Measurements from ENCODE around the gene PCDHGA9.
"Not testable (repeated sequence)": the region's sequence is repeated elsewhere in the genome, so short reads cannot be mapped to it uniquely, and the experiment has no call there.

PCDHGA9 gene

DNA sequence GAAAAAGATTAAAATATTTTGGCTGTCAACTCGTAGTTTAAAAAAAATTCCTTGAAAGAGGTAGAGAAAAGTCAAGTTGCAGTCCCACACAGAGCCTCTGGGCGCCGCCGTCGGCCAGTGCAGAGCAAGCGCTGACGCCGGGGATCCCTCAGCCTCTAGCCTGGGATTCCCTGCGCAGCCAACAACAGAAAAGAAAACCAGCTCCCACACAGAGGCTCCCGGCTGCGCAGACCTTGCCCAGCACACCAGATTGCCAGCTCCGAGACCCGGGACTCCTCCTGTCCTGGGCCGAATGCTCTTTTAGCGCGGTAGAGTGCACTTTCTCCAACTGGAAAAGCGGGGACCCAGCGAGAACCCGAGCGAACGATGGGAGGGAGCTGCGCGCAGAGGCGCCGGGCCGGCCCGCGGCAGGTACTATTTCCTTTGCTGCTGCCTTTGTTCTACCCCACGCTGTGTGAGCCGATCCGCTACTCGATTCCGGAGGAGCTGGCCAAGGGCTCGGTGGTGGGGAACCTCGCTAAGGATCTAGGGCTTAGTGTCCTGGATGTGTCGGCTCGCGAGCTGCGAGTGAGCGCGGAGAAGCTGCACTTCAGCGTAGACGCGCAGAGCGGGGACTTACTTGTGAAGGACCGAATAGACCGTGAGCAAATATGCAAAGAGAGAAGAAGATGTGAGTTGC, 15.1 kb downstream of the PCDHGA9 start, which contains the start of gene PCDHGB7:
PCDHGB7 (plus strand) TSS at position 184 of the 679 bp plus-strand sequence; CDS start at position 367, 183 bp downstream.
- peak in 1 of 2 experiments; percentile 79 for DNase-seq (ENCODE audit: low read depth in 1 of 2, low spot score in 1 of 2)
- TF ChIP-seq, protein P1, sequence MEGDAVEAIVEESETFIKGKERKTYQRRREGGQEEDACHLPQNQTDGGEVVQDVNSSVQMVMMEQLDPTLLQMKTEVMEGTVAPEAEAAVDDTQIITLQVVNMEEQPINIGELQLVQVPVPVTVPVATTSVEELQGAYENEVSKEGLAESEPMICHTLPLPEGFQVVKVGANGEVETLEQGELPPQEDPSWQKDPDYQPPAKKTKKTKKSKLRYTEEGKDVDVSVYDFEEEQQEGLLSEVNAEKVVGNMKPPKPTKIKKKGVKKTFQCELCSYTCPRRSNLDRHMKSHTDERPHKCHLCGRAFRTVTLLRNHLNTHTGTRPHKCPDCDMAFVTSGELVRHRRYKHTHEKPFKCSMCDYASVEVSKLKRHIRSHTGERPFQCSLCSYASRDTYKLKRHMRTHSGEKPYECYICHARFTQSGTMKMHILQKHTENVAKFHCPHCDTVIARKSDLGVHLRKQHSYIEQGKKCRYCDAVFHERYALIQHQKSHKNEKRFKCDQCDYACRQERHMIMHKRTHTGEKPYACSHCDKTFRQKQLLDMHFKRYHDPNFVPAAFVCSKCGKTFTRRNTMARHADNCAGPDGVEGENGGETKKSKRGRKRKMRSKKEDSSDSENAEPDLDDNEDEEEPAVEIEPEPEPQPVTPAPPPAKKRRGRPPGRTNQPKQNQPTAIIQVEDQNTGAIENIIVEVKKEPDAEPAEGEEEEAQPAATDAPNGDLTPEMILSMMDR (IDR thresholded peaks at IDR 0.05; ENCODE audit: insufficient read depth, low read length) = peak; percentile 75
- H3K27me3 ChIP-seq (ENCODE audit: insufficient read depth, poor library complexity, severe bottlenecking) = peaks cover 12% of the 10 kb centered on the region
- H3K27ac ChIP-seq (replicated peaks) = not testable (repeated sequence)
- H3K4me3 ChIP-seq (replicated peaks; ENCODE audit: insufficient read depth, low read length) = peak within 1 kb of the TSS; percentile 51

DNA sequence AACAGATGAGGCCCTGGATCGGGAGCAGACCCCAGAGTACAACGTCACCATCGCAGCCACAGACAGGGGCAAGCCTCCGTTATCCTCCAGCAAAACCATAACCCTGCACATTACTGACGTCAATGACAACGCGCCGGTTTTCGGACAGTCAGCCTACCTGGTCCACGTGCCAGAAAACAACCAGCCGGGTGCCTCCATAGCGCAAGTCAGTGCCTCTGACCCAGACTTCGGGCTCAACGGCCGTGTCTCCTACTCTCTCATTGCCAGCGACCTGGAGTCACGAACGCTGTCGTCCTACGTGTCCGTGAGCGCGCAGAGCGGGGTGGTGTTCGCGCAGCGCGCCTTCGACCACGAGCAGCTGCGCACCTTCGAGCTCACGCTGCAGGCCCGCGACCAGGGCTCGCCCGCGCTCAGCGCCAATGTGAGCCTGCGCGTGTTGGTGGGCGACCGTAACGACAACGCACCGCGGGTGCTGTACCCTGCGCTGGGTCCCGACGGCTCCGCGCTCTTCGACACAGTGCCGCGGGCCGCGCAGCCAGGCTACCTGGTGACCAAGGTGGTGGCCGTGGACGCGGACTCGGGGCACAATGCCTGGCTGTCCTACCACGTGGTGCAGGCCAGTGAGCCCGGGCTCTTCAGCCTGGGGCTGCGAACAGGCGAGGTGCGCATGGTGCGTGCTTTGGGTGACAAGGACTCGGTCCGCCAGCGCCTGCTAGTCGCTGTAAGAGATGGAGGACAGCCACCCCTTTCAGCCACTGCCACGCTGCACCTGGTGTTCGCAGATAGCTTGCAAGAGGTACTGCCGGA, 16.7 kb downstream of the PCDHGA9 start:
- DNase-seq (ENCODE audit: low read depth in 1 of 2, low spot score in 1 of 2) = no peak
- Histone ChIP-seq H3K4me3 (replicated peaks; ENCODE audit: insufficient read depth, low read length) (no peak overlapping the region), H3K27ac (replicated peaks) (no peak overlapping the region), H3K27me3 (ENCODE audit: insufficient read depth, poor library complexity, severe bottlenecking) (peaks cover 9% of the 10 kb centered on the region)
- TF ChIP-seq POLR2AphosphoS5 (IDR thresholded peaks at IDR 0.05; ENCODE audit: low read depth) (no peak), GABPA (IDR thresholded peaks at IDR 0.05; ENCODE audit: low read depth) (no peak), SPI1 (IDR thresholded peaks at IDR 0.05; ENCODE audit: borderline replicate concordance, low read depth) (no peak)
- TF ChIP-seq, protein P2, sequence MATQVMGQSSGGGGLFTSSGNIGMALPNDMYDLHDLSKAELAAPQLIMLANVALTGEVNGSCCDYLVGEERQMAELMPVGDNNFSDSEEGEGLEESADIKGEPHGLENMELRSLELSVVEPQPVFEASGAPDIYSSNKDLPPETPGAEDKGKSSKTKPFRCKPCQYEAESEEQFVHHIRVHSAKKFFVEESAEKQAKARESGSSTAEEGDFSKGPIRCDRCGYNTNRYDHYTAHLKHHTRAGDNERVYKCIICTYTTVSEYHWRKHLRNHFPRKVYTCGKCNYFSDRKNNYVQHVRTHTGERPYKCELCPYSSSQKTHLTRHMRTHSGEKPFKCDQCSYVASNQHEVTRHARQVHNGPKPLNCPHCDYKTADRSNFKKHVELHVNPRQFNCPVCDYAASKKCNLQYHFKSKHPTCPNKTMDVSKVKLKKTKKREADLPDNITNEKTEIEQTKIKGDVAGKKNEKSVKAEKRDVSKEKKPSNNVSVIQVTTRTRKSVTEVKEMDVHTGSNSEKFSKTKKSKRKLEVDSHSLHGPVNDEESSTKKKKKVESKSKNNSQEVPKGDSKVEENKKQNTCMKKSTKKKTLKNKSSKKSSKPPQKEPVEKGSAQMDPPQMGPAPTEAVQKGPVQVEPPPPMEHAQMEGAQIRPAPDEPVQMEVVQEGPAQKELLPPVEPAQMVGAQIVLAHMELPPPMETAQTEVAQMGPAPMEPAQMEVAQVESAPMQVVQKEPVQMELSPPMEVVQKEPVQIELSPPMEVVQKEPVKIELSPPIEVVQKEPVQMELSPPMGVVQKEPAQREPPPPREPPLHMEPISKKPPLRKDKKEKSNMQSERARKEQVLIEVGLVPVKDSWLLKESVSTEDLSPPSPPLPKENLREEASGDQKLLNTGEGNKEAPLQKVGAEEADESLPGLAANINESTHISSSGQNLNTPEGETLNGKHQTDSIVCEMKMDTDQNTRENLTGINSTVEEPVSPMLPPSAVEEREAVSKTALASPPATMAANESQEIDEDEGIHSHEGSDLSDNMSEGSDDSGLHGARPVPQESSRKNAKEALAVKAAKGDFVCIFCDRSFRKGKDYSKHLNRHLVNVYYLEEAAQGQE (IDR thresholded peaks at IDR 0.05; ENCODE audit: insufficient replicate concordance, low read depth) = no peak
- TF ChIP-seq, protein P1 (IDR thresholded peaks at IDR 0.05; ENCODE audit: insufficient read depth, low read length) = no peak

DNA sequence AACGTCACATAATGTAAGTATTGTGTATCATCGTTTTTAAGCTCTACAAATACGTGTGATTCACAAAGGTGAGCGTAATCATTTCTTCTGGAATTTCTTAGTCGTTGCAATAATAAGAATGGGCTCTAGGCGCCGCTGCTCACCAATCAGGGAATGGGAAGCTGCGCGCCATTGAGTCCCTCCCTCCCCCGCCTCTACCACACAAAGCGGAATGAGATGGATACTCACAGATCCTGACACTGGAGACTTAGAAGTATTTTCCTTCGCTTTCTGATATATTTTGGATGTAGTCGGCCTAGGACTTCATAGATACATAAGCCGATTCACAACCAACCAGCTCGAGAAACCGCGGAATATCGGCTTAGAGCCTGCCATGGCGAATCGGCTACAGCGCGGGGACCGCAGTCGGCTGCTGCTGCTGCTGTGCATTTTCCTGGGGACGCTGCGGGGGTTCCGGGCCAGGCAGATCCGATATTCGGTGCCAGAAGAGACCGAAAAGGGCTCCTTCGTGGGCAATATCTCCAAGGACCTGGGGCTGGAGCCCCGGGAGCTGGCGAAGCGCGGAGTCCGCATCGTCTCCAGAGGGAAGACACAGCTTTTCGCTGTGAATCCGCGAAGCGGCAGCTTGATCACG, 18.4 kb downstream of the PCDHGA9 start, which contains the start of gene PCDHGA11:
PCDHGA11 (plus strand) TSS at position 197 of the 634 bp plus-strand sequence; CDS start at position 374, 177 bp downstream.
- Histone ChIP-seq H3K27ac (replicated peaks) (no peak within 1 kb of the TSS), H3K4me3 (replicated peaks; ENCODE audit: insufficient read depth, low read length) (peak within 1 kb of the TSS; percentile 69), H3K27me3 (ENCODE audit: insufficient read depth, poor library complexity, severe bottlenecking) (peaks cover 13% of the 10 kb centered on the region)
- TF ChIP-seq, protein P1 (IDR thresholded peaks at IDR 0.05; ENCODE audit: insufficient read depth, low read length) = peak; percentile 60
- no peak for TF ChIP-seq GABPA (IDR thresholded peaks at IDR 0.05; ENCODE audit: low read depth)
- DNase-seq (ENCODE audit: low read depth in 1 of 2, low spot score in 1 of 2) = peak in 1 of 2 experiments; percentile 68

DNA sequence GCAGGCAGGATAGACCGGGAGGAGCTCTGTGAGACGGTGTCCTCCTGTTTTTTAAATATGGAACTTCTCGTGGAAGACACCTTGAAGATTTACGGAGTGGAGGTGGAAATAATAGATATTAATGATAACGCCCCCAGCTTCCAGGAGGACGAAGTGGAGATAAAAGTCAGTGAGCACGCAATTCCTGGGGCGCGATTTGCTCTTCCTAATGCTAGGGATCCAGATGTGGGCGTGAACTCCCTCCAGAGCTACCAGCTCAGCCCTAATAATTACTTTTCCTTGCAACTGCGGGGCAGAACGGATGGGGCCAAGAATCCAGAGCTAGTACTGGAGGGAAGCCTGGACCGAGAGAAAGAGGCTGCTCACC, 18.9 kb downstream of the PCDHGA9 start:
- no peak for DNase-seq (ENCODE audit: low read depth in 1 of 2, low spot score in 1 of 2)
- H3K27ac ChIP-seq (replicated peaks) = no peak overlapping the region
- TF ChIP-seq, protein P2 (IDR thresholded peaks at IDR 0.05; ENCODE audit: insufficient replicate concordance, low read depth) = no peak
- TF ChIP-seq POLR2AphosphoS5 (IDR thresholded peaks at IDR 0.05; ENCODE audit: low read depth) (no peak), GABPA (IDR thresholded peaks at IDR 0.05; ENCODE audit: low read depth) (no peak), SPI1 (IDR thresholded peaks at IDR 0.05; ENCODE audit: borderline replicate concordance, low read depth) (no peak)
- TF ChIP-seq, protein P1 (IDR thresholded peaks at IDR 0.05; ENCODE audit: insufficient read depth, low read length) = no peak
- H3K27me3 ChIP-seq (ENCODE audit: insufficient read depth, poor library complexity, severe bottlenecking) = peaks cover 13% of the 10 kb centered on the region
- peak overlapping the region; percentile 69 for H3K4me3 ChIP-seq (replicated peaks; ENCODE audit: insufficient read depth, low read length)
